Right lobe of liver (tissue), 4 donors: ENCODE measurements around the gene ASXL1.

Source experiments
- CTCF ChIP-seq, 4 donors: fragments of 200-600 bp in 3 of 4; fragments of 450-650 bp in 1 of 4; IDR thresholded peaks; one replicate each; pipeline versions ENCODE4 v1.5.1 to v1.8.0; 2016 to 2022; ENCODE audit warnings: antibody characterized with exemption in 4 of 4, mild to moderate bottlenecking in 2 of 4
- POLR2A ChIP-seq: fragments of 450-650 bp; IDR thresholded peaks from one replicate; pipeline ENCODE4 v1.6.1; 2017; ENCODE audit warnings: antibody characterized with exemption, mild to moderate bottlenecking
- donor health status: DM: no; HTN: no; CAD: no.
- donor health status: DM: no; HTN: no; CAD: no.
- donor health status: DM: no; HTN: yes; CAD: no.

GRCh38 chr20:32488066-32488838 is 130.1 kb downstream of the ASXL1 start:
- TF ChIP-seq CTCF (IDR thresholded peaks at IDR 0.05) (no peak), POLR2A (no peak)
